HepG2 (cell line): ENCODE data around the gene NGEF. TPM values are rescaled to one million over a fixed set of nuclear protein-coding genes. Genes with fewer than 3 reads are reported as not detected.

ENCODE experiments used
- CTCF ChIP-seq: sonication (generic); formaldehyde crosslinking; IDR thresholded peaks from 2 replicates; pipeline ENCODE4 v1.5.0; 2020; ENCODE audit warnings: mild to moderate bottlenecking, missing genetic modification reagents, moderate library complexity
- EP300 ChIP-seq, 3 experiments: sonication (generic) in 1 of 3; formaldehyde crosslinking in 1 of 3; IDR thresholded peaks; 2 replicates each; pipeline versions ENCODE4 v1.5.1 to v1.6.1; 2011 to 2020; ENCODE audit warnings: low read depth in 2 of 3, low read length in 2 of 3, borderline replicate concordance in 1 of 3, improper control_type of control experiment in 1 of 3, mild to moderate bottlenecking in 1 of 3, missing genetic modification reagents in 1 of 3, moderate library complexity in 1 of 3
- PLSCR1 ChIP-seq: sonication (generic); formaldehyde crosslinking; IDR thresholded peaks from 2 replicates; pipeline ENCODE4 v1.5.0; 2020; ENCODE audit warnings: missing genetic modification reagents, mild to moderate bottlenecking, borderline replicate concordance
- ZSCAN9 ChIP-seq: IDR thresholded peaks from 2 replicates; pipeline ENCODE4 v1.6.1; 2016; ENCODE audit warnings: borderline replicate concordance
- polyA plus RNA-seq, 8 experiments: library from polyadenylated mRNA; depleted of rRNA in 3 of 8; stranded (reverse) in 7 of 8; unstranded in 1 of 8; fragments of >200 nt; fragmentation: Illumina TruSeq in 4 of 8; extraction: Trizol in 4 of 8; gene quantifications; 2 replicates each; pipeline versions ENCODE4 v1.2.1 to v1.2.3, GENCODE V29; 2011 to 2016; ENCODE audit warnings: low read depth in 4 of 8, missing spikeins in 1 of 8, mixed read lengths in 1 of 8; ENCODE audit not compliant: insufficient read depth in 1 of 8
- total RNA-seq, 5 experiments: library from RNA; depleted of rRNA; stranded (reverse); fragments of >200 nt; fragmentation: Illumina TruSeq; extraction: Trizol; gene quantifications; 2 replicates each; pipeline ENCODE4 v1.2.3, GENCODE V29; 2016; ENCODE audit warnings: low read depth in 1 of 5
- TF ChIP-seq, protein P1 (sequence below), 2 experiments: fragments of 450-650 bp in 1 of 2; sonication (generic) in 1 of 2; formaldehyde crosslinking in 1 of 2; IDR thresholded peaks; 2 replicates each; pipeline versions ENCODE4 v1.6.1 to v1.8.0; 2016 to 2022; ENCODE audit warnings: antibody characterized with exemption in 1 of 2, mild to moderate bottlenecking in 1 of 2, missing genetic modification reagents in 1 of 2
- TF ChIP-seq, protein P2 (sequence below): sonication (generic); formaldehyde crosslinking; IDR thresholded peaks from 2 replicates; pipeline ENCODE4 v1.5.1; 2020; ENCODE audit warnings: missing genetic modification reagents, mild to moderate bottlenecking, borderline replicate concordance
- TF ChIP-seq, protein P3 (sequence below): IDR thresholded peaks from 2 replicates; pipeline ENCODE4 v1.4.0; 2020; ENCODE audit warnings: mild to moderate bottlenecking, missing genetic modification reagents

NGEF gene
- total and polyA plus RNA-seq, 2 of the 13 experiments (the other 11 are each of a cell fraction or from before 2014, with no cell fraction given) = 14.4 to 36.9 TPM

DNA sequence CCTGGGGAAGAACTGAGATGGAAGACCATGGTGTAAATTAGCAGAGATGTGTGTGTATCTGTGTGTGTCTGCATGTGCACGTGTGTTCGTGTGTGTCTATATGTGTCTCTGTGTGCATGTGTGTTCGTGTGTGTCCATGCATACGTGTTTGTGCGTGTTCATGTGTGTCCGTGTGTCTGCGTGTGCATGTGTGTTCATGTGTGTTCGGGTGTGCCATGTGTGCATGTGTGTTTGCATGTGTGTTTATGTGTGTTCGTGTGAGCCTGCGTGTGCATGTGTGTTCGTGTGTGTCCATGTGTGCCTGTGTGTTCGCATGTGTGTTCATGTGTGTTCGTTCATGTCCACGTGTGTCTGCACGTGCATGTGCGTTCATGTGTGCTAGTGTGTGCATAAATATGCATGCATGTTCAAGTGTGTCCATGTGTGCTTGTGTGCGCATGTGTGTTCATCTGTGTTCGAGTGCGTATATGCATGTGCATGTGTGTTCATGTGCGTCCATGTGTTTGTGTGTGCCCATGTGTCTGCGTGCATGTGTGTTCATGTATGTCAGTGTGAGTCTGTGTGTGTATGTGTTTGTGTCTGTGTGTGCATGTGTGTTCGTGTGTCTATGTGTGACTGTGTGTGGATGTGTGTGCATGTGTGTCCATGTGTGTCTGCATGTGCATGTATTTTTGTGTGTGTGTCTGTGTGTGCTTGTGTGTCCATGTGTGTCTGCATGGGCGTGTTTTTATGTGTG is 22.5 kb upstream of the NGEF start (continued):
- TF ChIP-seq, protein P1, sequence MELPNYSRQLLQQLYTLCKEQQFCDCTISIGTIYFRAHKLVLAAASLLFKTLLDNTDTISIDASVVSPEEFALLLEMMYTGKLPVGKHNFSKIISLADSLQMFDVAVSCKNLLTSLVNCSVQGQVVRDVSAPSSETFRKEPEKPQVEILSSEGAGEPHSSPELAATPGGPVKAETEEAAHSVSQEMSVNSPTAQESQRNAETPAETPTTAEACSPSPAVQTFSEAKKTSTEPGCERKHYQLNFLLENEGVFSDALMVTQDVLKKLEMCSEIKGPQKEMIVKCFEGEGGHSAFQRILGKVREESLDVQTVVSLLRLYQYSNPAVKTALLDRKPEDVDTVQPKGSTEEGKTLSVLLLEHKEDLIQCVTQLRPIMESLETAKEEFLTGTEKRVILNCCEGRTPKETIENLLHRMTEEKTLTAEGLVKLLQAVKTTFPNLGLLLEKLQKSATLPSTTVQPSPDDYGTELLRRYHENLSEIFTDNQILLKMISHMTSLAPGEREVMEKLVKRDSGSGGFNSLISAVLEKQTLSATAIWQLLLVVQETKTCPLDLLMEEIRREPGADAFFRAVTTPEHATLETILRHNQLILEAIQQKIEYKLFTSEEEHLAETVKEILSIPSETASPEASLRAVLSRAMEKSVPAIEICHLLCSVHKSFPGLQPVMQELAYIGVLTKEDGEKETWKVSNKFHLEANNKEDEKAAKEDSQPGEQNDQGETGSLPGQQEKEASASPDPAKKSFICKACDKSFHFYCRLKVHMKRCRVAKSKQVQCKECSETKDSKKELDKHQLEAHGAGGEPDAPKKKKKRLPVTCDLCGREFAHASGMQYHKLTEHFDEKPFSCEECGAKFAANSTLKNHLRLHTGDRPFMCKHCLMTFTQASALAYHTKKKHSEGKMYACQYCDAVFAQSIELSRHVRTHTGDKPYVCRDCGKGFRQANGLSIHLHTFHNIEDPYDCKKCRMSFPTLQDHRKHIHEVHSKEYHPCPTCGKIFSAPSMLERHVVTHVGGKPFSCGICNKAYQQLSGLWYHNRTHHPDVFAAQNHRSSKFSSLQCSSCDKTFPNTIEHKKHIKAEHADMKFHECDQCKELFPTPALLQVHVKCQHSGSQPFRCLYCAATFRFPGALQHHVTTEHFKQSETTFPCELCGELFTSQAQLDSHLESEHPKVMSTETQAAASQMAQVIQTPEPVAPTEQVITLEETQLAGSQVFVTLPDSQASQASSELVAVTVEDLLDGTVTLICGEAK (IDR thresholded peaks at IDR 0.05) = no peak
- TF ChIP-seq, protein P1 (CRISPR knock-in tag; IDR thresholded peaks at IDR 0.05) = peak; percentile 33; the same call in 1 of the 2 replicates
- TF ChIP-seq EP300 (IDR thresholded peaks at IDR 0.05; ENCODE audit: low read depth in 2 of 2, low read length in 2 of 2) (no peak), EP300 (CRISPR knock-in tag; IDR thresholded peaks at IDR 0.05; ENCODE audit: borderline replicate concordance) (no peak), ZSCAN9 (CRISPR knock-in tag) (no peak), PLSCR1 (no peak), CTCF (CRISPR knock-in tag) (no peak)
- TF ChIP-seq, protein P2, sequence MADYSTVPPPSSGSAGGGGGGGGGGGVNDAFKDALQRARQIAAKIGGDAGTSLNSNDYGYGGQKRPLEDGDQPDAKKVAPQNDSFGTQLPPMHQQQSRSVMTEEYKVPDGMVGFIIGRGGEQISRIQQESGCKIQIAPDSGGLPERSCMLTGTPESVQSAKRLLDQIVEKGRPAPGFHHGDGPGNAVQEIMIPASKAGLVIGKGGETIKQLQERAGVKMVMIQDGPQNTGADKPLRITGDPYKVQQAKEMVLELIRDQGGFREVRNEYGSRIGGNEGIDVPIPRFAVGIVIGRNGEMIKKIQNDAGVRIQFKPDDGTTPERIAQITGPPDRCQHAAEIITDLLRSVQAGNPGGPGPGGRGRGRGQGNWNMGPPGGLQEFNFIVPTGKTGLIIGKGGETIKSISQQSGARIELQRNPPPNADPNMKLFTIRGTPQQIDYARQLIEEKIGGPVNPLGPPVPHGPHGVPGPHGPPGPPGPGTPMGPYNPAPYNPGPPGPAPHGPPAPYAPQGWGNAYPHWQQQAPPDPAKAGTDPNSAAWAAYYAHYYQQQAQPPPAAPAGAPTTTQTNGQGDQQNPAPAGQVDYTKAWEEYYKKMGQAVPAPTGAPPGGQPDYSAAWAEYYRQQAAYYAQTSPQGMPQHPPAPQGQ (CRISPR knock-in tag) = no peak
- TF ChIP-seq, protein P3, sequence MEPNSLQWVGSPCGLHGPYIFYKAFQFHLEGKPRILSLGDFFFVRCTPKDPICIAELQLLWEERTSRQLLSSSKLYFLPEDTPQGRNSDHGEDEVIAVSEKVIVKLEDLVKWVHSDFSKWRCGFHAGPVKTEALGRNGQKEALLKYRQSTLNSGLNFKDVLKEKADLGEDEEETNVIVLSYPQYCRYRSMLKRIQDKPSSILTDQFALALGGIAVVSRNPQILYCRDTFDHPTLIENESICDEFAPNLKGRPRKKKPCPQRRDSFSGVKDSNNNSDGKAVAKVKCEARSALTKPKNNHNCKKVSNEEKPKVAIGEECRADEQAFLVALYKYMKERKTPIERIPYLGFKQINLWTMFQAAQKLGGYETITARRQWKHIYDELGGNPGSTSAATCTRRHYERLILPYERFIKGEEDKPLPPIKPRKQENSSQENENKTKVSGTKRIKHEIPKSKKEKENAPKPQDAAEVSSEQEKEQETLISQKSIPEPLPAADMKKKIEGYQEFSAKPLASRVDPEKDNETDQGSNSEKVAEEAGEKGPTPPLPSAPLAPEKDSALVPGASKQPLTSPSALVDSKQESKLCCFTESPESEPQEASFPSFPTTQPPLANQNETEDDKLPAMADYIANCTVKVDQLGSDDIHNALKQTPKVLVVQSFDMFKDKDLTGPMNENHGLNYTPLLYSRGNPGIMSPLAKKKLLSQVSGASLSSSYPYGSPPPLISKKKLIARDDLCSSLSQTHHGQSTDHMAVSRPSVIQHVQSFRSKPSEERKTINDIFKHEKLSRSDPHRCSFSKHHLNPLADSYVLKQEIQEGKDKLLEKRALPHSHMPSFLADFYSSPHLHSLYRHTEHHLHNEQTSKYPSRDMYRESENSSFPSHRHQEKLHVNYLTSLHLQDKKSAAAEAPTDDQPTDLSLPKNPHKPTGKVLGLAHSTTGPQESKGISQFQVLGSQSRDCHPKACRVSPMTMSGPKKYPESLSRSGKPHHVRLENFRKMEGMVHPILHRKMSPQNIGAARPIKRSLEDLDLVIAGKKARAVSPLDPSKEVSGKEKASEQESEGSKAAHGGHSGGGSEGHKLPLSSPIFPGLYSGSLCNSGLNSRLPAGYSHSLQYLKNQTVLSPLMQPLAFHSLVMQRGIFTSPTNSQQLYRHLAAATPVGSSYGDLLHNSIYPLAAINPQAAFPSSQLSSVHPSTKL (CRISPR knock-in tag) = no peak
